Vagina (tissue), 2 donors: Measurements from ENCODE around the gene SDCBP2.

Experiments
- CTCF ChIP-seq, 3 experiments: fragments of 450-650 bp in 2 of 3; fragments of 200-600 bp in 1 of 3; sonication (generic) in 1 of 3; IDR thresholded peaks; one replicate each; pipeline ENCODE4 v1.5.1; 2017 to 2019; ENCODE audit warnings: antibody characterized with exemption in 3 of 3, mild to moderate bottlenecking in 2 of 3, moderate library complexity in 2 of 3
- POLR2AphosphoS5 ChIP-seq, 2 donors: sonication (generic); formaldehyde crosslinking; IDR thresholded peaks; one replicate each; pipeline ENCODE4 v1.9.0; 2017; ENCODE audit warnings: antibody characterized with exemption in 2 of 2, mild to moderate bottlenecking in 2 of 2, low read depth in 1 of 2; ENCODE audit not compliant: insufficient read depth in 1 of 2

- no peak for TF ChIP-seq POLR2AphosphoS5 (IDR thresholded peaks at IDR 0.05; ENCODE audit: insufficient read depth in 1 of 2, low read depth in 1 of 2)
- TF ChIP-seq CTCF (IDR thresholded peaks at IDR 0.05), result no peak
Measured at GRCh38 chr20:1300083-1300840, 28.7 kb downstream of the SDCBP2 start.
